MCF 10A (cell line): ENCODE data around the gene SIAH3. TPM values are rescaled to one million over a fixed set of nuclear protein-coding genes. Genes with fewer than 3 reads are reported as not detected.

Experiments
- BruUV-seq: library from RNA; stranded (reverse); fragments of 400-500 nt; replicated peaks from 2 replicates; lab custom pipeline; 2021; lab: Mats Ljungman, UMichigan
- CTCF ChIA-PET: fragments of 300-600 bp; sonication (Branson Sonifier 250); formaldehyde crosslinking; extraction: SDS; loops from one replicate; lab custom pipeline; 2021; ENCODE audit warnings: antibody characterized with exemption, inconsistent platforms; lab: Yijun Ruan, JAX
- POLR2A ChIA-PET: fragments of 300-600, 350-650 bp; sonication (Branson Sonifier 250); formaldehyde crosslinking; extraction: SDS; loops from one replicate; lab custom pipeline; 2020; ENCODE audit warnings: antibody characterized with exemption, inconsistent platforms; lab: Yijun Ruan, JAX
- DNase-seq: peaks from one replicate; pipeline ENCODE4 v3.0.0-alpha.2; 2018; ENCODE audit not compliant: unreplicated experiment
- H3K27ac Mint-ChIP-seq: one replicate; pipeline ENCODE4 v1.8.0; 2022; ENCODE audit warnings: mild to moderate bottlenecking, low read depth, mixed read lengths; ENCODE audit not compliant: unreplicated experiment
- H3K27me3 Mint-ChIP-seq: one replicate; pipeline ENCODE4 v1.8.0; 2022; ENCODE audit warnings: mixed read lengths; ENCODE audit not compliant: insufficient read depth, unreplicated experiment
- H3K36me3 Mint-ChIP-seq: one replicate; pipeline ENCODE4 v1.8.0; 2022; ENCODE audit warnings: mild to moderate bottlenecking, moderate library complexity, mixed read lengths; ENCODE audit not compliant: insufficient read depth, unreplicated experiment
- H3K4me1 Mint-ChIP-seq: one replicate; pipeline ENCODE4 v1.8.0; 2022; ENCODE audit warnings: mixed read lengths; ENCODE audit not compliant: insufficient read depth, unreplicated experiment
- H3K4me3 Mint-ChIP-seq: one replicate; pipeline ENCODE4 v1.8.0; 2022; ENCODE audit warnings: mild to moderate bottlenecking, moderate library complexity, mixed read lengths; ENCODE audit not compliant: unreplicated experiment
- H3K9me3 Mint-ChIP-seq: one replicate; pipeline ENCODE4 v1.8.0; 2022; ENCODE audit warnings: mixed read lengths; ENCODE audit not compliant: unreplicated experiment
- intact Hi-C: fragments of 100-400 bp; cut with micrococcal nuclease; formaldehyde crosslinking; loops from 2 replicates; pipeline ENCODE4 v1.14.1; 2022
- total RNA-seq: library from RNA; stranded (reverse); gene quantifications from 2 replicates; pipeline ENCODE4 v1.2.3, GENCODE V29; 2022
- TF ChIP-seq, protein P1 (sequence below): fragments of 200-600 bp; IDR thresholded peaks from one replicate; pipeline ENCODE4 v1.8.0; 2022; ENCODE audit warnings: antibody characterized with exemption, mild to moderate bottlenecking; ENCODE audit not compliant: unreplicated experiment

SIAH3 gene
- total RNA-seq, 1 experiment from 2014 or later: not detected

DNA sequence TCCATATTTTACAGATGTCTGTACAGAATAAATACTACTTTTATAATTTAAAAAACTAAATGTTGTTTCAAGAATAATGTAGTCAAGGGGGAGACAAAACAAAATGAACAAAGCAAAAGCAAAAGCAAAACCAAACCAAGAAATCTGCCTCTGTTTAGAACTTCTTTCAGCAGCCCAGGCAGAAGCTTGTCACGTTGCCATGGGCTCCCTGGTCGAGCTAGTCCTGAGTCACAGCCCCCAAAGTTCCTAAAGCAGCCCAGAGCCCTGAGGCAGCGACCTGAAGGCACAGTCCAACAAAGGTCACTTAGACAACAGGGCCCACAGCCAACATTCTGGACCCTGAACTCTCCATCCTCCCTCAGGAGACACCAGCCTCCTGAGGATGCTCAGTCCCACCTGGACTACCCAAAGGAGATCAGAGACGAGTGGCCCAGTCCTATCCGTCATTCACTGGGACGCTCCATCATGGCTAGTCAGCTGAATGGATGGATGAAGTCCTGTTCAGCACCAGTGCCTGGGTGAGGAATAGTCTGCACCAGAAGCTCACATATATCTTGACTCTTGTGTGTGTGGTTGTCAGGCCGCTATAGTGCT, 41.7 kb downstream of the SIAH3 start:
- Mint-ChIP-seq H3K4me3 (no peak overlapping the region), H3K9me3 (no peaks in the 10 kb centered on the region), H3K27me3 (no peaks in the 10 kb centered on the region), H3K36me3 (no peaks in the 10 kb centered on the region), H3K4me1 (peaks cover 14% of the 10 kb centered on the region), H3K27ac (no peak overlapping the region)
- ChIA-PET CTCF (interaction anchor here (1.0 to 1.3 kb wide), 4 partner anchors 124 to 350 kb away, joined by 3 to 6 read pairs (median 3); no protein-coding TSS in a partner anchor), POLR2A (no interaction called here)
- intact Hi-C loops: no loop called here
- TF ChIP-seq, protein P1, sequence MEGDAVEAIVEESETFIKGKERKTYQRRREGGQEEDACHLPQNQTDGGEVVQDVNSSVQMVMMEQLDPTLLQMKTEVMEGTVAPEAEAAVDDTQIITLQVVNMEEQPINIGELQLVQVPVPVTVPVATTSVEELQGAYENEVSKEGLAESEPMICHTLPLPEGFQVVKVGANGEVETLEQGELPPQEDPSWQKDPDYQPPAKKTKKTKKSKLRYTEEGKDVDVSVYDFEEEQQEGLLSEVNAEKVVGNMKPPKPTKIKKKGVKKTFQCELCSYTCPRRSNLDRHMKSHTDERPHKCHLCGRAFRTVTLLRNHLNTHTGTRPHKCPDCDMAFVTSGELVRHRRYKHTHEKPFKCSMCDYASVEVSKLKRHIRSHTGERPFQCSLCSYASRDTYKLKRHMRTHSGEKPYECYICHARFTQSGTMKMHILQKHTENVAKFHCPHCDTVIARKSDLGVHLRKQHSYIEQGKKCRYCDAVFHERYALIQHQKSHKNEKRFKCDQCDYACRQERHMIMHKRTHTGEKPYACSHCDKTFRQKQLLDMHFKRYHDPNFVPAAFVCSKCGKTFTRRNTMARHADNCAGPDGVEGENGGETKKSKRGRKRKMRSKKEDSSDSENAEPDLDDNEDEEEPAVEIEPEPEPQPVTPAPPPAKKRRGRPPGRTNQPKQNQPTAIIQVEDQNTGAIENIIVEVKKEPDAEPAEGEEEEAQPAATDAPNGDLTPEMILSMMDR: no peak
- DNase-seq: no peak
- BruUV-seq: no TSS peak

DNA sequence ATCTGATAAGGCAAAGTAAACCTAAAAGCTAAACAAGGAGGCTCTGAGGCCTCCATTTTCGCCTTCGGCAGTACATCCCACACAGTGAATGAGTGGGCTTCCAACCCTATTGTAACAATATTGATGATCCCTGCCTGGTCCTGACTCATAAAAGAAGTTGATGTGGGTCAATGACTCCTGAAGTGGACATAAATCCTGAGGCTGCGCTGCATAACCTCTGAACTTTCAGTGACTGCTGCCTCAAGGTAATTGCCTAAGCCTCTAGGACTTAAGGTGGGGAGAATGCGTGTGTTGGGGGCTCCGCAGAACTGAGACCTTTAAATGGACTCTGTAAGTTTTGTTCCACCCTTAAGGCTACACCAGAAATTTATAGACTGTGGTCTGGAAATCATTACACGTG, 42.6 kb downstream of the SIAH3 start:
- POLR2A ChIA-PET: no interaction called here
- no peak for DNase-seq
- CTCF ChIA-PET: interaction anchor here (1.0 to 3.8 kb wide), 2 partner anchors 185 to 201 kb away, joined by 3 to 27 read pairs; no protein-coding TSS in a partner anchor
- BruUV-seq: no TSS peak
- no peaks in the 10 kb centered on the region for H3K27me3 Mint-ChIP-seq
- no peaks in the 10 kb centered on the region for H3K9me3 Mint-ChIP-seq
- no peak overlapping the region for H3K4me3 Mint-ChIP-seq
- intact Hi-C loops: no loop called here
- H3K36me3 Mint-ChIP-seq: no peaks in the 10 kb centered on the region
- H3K4me1 Mint-ChIP-seq: peaks cover 14% of the 10 kb centered on the region
- H3K27ac Mint-ChIP-seq: no peak overlapping the region
- TF ChIP-seq, protein P1: no peak

DNA sequence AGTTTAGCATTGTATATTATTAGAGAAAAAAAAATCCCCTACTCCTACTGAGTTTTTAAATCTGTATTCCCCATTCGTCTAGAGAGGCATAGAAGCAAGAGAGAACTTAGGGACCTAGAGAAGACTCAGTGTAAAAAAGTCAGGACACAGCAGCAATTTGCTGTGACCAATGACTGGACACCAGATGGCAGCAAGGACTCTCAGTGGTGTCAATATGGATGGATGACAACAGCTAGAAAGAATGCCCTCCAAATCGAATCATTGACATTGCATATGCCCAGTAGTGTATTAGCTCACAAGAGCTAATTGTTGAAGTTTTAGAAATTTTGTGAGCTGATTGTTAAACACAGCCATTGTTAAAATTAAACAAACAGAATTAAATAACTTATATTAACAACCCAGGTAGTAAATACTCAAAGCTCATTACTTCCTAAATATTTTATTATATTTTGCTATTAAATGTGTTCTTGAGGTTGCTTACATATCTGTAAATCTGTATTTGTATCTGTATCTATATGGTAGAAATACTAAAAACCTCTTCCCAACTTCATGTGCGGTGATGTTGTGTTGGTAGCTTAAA, 43.9 kb downstream of the SIAH3 start:
- DNase-seq: peak; percentile 67
- TF ChIP-seq, protein P1: peak; percentile 61
- intact Hi-C loops: loop anchor here (1.0 to 2.0 kb wide), 8 partner anchors 72 to 514 kb away; no protein-coding TSS in a partner anchor
- ChIA-PET POLR2A (interaction anchor here (0.7 to 1.4 kb wide), 5 partner anchors 34 to 244 kb away, joined by 3 to 5 read pairs (median 4); partner anchors contain the start of gene ZC3H13), CTCF (interaction anchor here (0.5 to 3.8 kb wide), 52 partner anchors 9 to 519 kb away, joined by 3 to 27 read pairs (median 4); partner anchors contain the start of gene ERICH6B)
- no peak overlapping the region for H3K27ac Mint-ChIP-seq
- H3K9me3 Mint-ChIP-seq: no peaks in the 10 kb centered on the region
- no peaks in the 10 kb centered on the region for H3K36me3 Mint-ChIP-seq
- H3K4me3 Mint-ChIP-seq: no peak overlapping the region
- no TSS peak for BruUV-seq
- H3K27me3 Mint-ChIP-seq: no peaks in the 10 kb centered on the region
- peaks cover 10% of the 10 kb centered on the region for H3K4me1 Mint-ChIP-seq

DNA sequence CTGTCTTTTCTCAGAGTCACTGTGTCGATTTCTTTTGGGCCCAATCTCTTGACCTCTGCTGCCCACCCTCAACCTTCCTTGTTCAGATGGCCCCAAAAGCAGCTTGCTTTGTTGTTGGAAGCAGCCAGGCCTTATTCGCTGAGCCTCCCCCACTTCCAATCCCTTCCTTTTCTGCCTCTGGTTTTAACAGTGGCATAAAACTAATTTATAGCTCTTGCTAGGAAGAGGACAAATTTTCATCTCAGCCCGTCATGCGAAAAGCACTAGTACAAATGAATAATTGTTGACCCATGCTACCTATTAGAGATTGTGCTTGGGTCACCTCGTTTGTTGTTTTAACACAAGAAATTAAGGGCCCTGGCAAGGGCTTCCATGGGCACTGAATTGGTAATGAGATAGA, 51.1 kb downstream of the SIAH3 start:
- ChIA-PET CTCF (no interaction called here), POLR2A (no interaction called here)
- H3K27me3 Mint-ChIP-seq: no peaks in the 10 kb centered on the region
- BruUV-seq: no TSS peak
- intact Hi-C loops: no loop called here
- no peak overlapping the region for H3K27ac Mint-ChIP-seq
- TF ChIP-seq, protein P1: no peak
- DNase-seq: no peak
- H3K4me3 Mint-ChIP-seq: no peak overlapping the region
- H3K9me3 Mint-ChIP-seq: no peaks in the 10 kb centered on the region
- H3K4me1 Mint-ChIP-seq: no peaks in the 10 kb centered on the region
- no peaks in the 10 kb centered on the region for H3K36me3 Mint-ChIP-seq
